IMR-90 (cell line): Measurements from ENCODE around the gene SMPDL3A. TPM values are rescaled to one million over a fixed set of nuclear protein-coding genes. Genes with fewer than 3 reads are reported as not detected.

Experiments
- ATAC-seq: fragments of 200-7000 bp; cut with Tn5 transposase; 2 replicates; pipeline ENCODE4 v1.9.1; 2020; ENCODE audit warnings: low read depth, mild to moderate bottlenecking, moderate library complexity
- BruUV-seq: library from RNA; stranded (reverse); fragments of 400-500 nt; replicated peaks from 2 replicates; lab custom pipeline; 2021; lab: Mats Ljungman, UMichigan
- CTCF ChIA-PET: fragments of 300-600 bp; formaldehyde crosslinking; extraction: SDS; loops from one replicate; lab custom pipeline; 2021; ENCODE audit warnings: antibody characterized with exemption; lab: Yijun Ruan, JAX
- POLR2A ChIA-PET: fragments of 300-600 bp; sonication (Branson Sonifier 250); formaldehyde crosslinking; loops from one replicate; lab custom pipeline; 2022; ENCODE audit warnings: antibody characterized with exemption; ENCODE audit not compliant: unreplicated experiment; lab: Charles Lee
- DNase-seq: peaks from one replicate; pipeline ENCODE4 v3.0.0; 2013
- H2AFZ ChIP-seq: replicated peaks from 2 replicates; pipeline ENCODE3; 2013; ENCODE audit warnings: low read length, mild to moderate bottlenecking; ENCODE audit not compliant: poor library complexity
- H2AK5ac ChIP-seq: 2 replicates; pipeline ENCODE4 v1.6.1; 2013; ENCODE audit warnings: low read depth, low read length, inconsistent platforms
- H2AK9ac ChIP-seq: replicated peaks from 2 replicates; pipeline ENCODE3; 2013; ENCODE audit warnings: mild to moderate bottlenecking, low read depth, low read length, moderate library complexity; ENCODE audit not compliant: poor library complexity
- H2BK120ac ChIP-seq: 2 replicates; pipeline ENCODE4 v1.6.1; 2013; ENCODE audit warnings: low read depth, low read length, inconsistent platforms
- H2BK15ac ChIP-seq: 3 replicates; pipeline ENCODE4 v1.6.1; 2013; ENCODE audit warnings: low read depth, low read length, inconsistent platforms
- H2BK20ac ChIP-seq: 2 replicates; pipeline ENCODE4 v1.6.1; 2013; ENCODE audit warnings: low read depth, mild to moderate bottlenecking, inconsistent platforms, low read length, moderate library complexity
- H2BK5ac ChIP-seq: 2 replicates; pipeline ENCODE4 v1.6.1; 2013; ENCODE audit warnings: mild to moderate bottlenecking, low read depth, low read length, inconsistent platforms; ENCODE audit not compliant: poor library complexity, severe bottlenecking
- H3K14ac ChIP-seq: replicated peaks from 2 replicates; pipeline ENCODE4 v1.6.1; 2013; ENCODE audit warnings: low read depth, low read length, inconsistent platforms
- H3K18ac ChIP-seq: 2 replicates; pipeline ENCODE4 v1.6.1; 2013; ENCODE audit warnings: low read depth, low read length, control low read depth
- H3K23ac ChIP-seq: 2 replicates; pipeline ENCODE4 v1.6.1; 2013; ENCODE audit warnings: low read depth, low read length, inconsistent platforms
- H3K27ac ChIP-seq: 2 replicates; pipeline ENCODE4 v1.5.1; 2013; ENCODE audit warnings: mild to moderate bottlenecking, control low read depth, low read length; ENCODE audit not compliant: insufficient read depth
- H3K27me3 ChIP-seq: 2 replicates; pipeline ENCODE4 v1.6.1; 2013; ENCODE audit warnings: low read length; ENCODE audit not compliant: control insufficient read depth, insufficient read depth
- H3K36me3 ChIP-seq: 2 replicates; pipeline ENCODE4 v1.6.1; 2013; ENCODE audit warnings: low read length, mixed read lengths; ENCODE audit not compliant: control insufficient read depth, insufficient read depth
- H3K4ac ChIP-seq: 2 replicates; pipeline ENCODE4 v1.6.1; 2013; ENCODE audit warnings: low read depth, low read length, inconsistent platforms
- H3K4me1 ChIP-seq: 2 replicates; pipeline ENCODE4 v1.6.1; 2013; ENCODE audit warnings: low read length, mixed read lengths; ENCODE audit not compliant: control insufficient read depth, insufficient read depth
- H3K4me2 ChIP-seq: 2 replicates; pipeline ENCODE4 v1.6.1; 2013; ENCODE audit warnings: low read depth, mild to moderate bottlenecking, control low read depth, low read length, moderate library complexity
- H3K4me3 ChIP-seq: 2 replicates; pipeline ENCODE4 v1.5.1; 2013; ENCODE audit warnings: low read depth, mild to moderate bottlenecking, control low read depth, low read length, moderate library complexity; ENCODE audit not compliant: insufficient read depth
- H3K56ac ChIP-seq: 2 replicates; pipeline ENCODE4 v1.6.1; 2013; ENCODE audit warnings: low read length, inconsistent platforms; ENCODE audit not compliant: insufficient read depth; ENCODE audit errors: extremely low read depth
- H3K79me1 ChIP-seq, 2 experiments: 2 replicates each; pipeline ENCODE4 v1.6.1; 2013; ENCODE audit warnings: low read length in 2 of 2, inconsistent platforms in 1 of 2, low read depth in 1 of 2
- H3K9ac ChIP-seq: 2 replicates; pipeline ENCODE4 v1.6.1; 2013; ENCODE audit warnings: low read depth, low read length, control low read depth
- H3K9me1 ChIP-seq: 2 replicates; pipeline ENCODE4 v1.6.1; 2013; ENCODE audit warnings: low read length, inconsistent platforms; ENCODE audit not compliant: insufficient read depth
- H3K9me3 ChIP-seq: 2 replicates; pipeline ENCODE4 v1.6.1; 2013; ENCODE audit warnings: low read length; ENCODE audit not compliant: control insufficient read depth, insufficient read depth
- H4K20me1 ChIP-seq: 2 replicates; pipeline ENCODE4 v1.6.1; 2013; ENCODE audit warnings: low read length, inconsistent platforms; ENCODE audit not compliant: insufficient read depth
- H4K5ac ChIP-seq: 2 replicates; pipeline ENCODE4 v1.6.1; 2013; ENCODE audit warnings: mild to moderate bottlenecking, low read depth, low read length, control low read depth
- H4K8ac ChIP-seq, 2 experiments: 2 replicates each; pipeline ENCODE4 v1.6.1; 2013; ENCODE audit warnings: low read depth in 2 of 2, low read length in 2 of 2, control low read depth in 1 of 2, inconsistent platforms in 1 of 2
- H4K91ac ChIP-seq: 2 replicates; pipeline ENCODE4 v1.6.1; 2013; ENCODE audit warnings: low read depth, low read length, inconsistent platforms; ENCODE audit not compliant: insufficient read depth
- MXI1 ChIP-seq: IDR thresholded peaks from 2 replicates; pipeline ENCODE4 v1.6.1; 2012; ENCODE audit warnings: low read depth, mild to moderate bottlenecking, low read length, moderate library complexity, borderline replicate concordance
- RAD21 ChIP-seq: IDR thresholded peaks from 2 replicates; pipeline ENCODE4 v1.6.1; 2012; ENCODE audit warnings: low read length, improper control_type of control experiment
- WGBS, 2 experiments: methylation state at CpG; one replicate each; pipeline versions ENCODE4 v1.1.5 to v1.1.7; 2013; ENCODE audit warnings: missing lambda C conversion rate in 2 of 2; ENCODE audit not compliant: insufficient read length in 1 of 2; ENCODE audit errors: extremely low coverage in 2 of 2; 5-methylcytosine and 5-hydroxymethylcytosine counted together
- dilution Hi-C: fragments of 300-500 bp; cut with HindIII; formaldehyde crosslinking; loops from one replicate; pipeline ENCODE4 v1.14.3; 2018; ENCODE audit warnings: low sequenced_read_pairs; ENCODE audit not compliant: unreplicated experiment
- in situ Hi-C: fragments of 300-500 bp; cut with MboI; formaldehyde crosslinking; loops from 3 replicates; pipeline ENCODE4 v1.14.3; 2019; ENCODE audit warnings: low sequenced_read_pairs, inconsistent platforms, mixed read lengths
- intact Hi-C: fragments of 100-400 bp; cut with micrococcal nuclease; formaldehyde crosslinking; loops from 2 replicates; pipeline ENCODE4 v1.10.0; 2022
- polyA plus RNA-seq, 3 experiments: library from polyadenylated mRNA; depleted of rRNA; stranded (reverse); fragments of >200 nt; gene quantifications; 2 replicates each; pipeline ENCODE4 v1.2.3, GENCODE V29; 2012; ENCODE audit warnings: low replicate concordance in 1 of 3
- total RNA-seq: library from RNA; depleted of rRNA; stranded (reverse); fragments of >200 nt; gene quantifications from 2 replicates; pipeline ENCODE4 v1.2.3, GENCODE V29; 2012
- TF ChIP-seq, protein P1 (sequence below): fragments of 150-350 bp; IDR thresholded peaks from 2 replicates; pipeline ENCODE4 v1.6.1; 2017; ENCODE audit warnings: mild to moderate bottlenecking, antibody characterized with exemption, low read length, low read depth

The SMPDL3A gene
- total and polyA plus RNA-seq, 2 of the 4 experiments (the other 2 are of a cell fraction) = 9.9 to 14.2 TPM

DNA sequence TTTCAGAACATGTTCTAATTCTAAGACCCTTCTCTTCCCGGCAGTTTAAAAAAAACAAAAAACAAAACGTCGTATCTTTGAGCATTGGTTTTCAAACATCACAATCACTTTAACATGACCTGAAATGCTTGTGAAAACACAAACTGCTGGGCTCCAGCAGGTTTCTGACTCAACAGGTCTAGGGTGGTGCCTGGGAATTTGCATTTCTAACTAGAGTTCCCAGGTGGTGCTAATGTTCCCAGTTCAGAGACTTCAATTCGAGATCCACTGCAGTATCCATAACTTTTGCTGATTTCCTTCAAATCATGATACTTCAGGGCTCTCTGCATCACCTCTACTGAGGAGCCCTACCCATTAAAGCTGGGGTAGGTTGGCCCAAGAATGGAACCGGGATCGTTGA, 850 bp upstream of the SMPDL3A start:
- dilution Hi-C loops = no loop called here
- Histone ChIP-seq H2BK5ac (peak overlapping the region; percentile 90), H2BK20ac (0 out of 2 replicates have a peak overlapping the region, but pooled peaks have one; percentile 35), H3K4me2 (peak overlapping the region; percentile 2; the same call in 1 of the 2 replicates), H3K79me1 (peaks cover 4 to 27% of the 10 kb centered on the region in 2 experiments; a peak in 2 of 4 replicates), H3K4me1 (peaks cover 9% of the 10 kb centered on the region), H3K27me3 (no peaks in the 10 kb centered on the region), H4K91ac (no peak overlapping the region), H4K20me1 (no peaks in the 10 kb centered on the region), H4K8ac (no peak overlapping the region; a peak in 1 of 4 replicates), H3K9me1 (no peaks in the 10 kb centered on the region), H2AK5ac (no peak overlapping the region), H3K56ac (no peak overlapping the region), H4K5ac (peak overlapping the region; percentile 69), H3K27ac (peak overlapping the region; percentile 98; the same call in 1 of the 2 replicates), H3K4ac (peak overlapping the region; percentile 29; the same call in 1 of the 2 replicates), H2AK9ac (no peak overlapping the region), H3K18ac (peak overlapping the region; percentile 16), H3K14ac (peak overlapping the region; percentile 78), H2BK15ac (no peak overlapping the region), H2AFZ (no peak overlapping the region), H3K4me3 (no peak overlapping the region), H3K9ac (peak overlapping the region; percentile 55; the same call in 1 of the 2 replicates), H2BK120ac (0 out of 2 replicates have a peak overlapping the region, but pooled peaks have one; percentile 80), H3K36me3 (peaks cover 1% of the 10 kb centered on the region; the same call in 1 of the 2 replicates), H3K9me3 (no peaks in the 10 kb centered on the region), H3K23ac (peak overlapping the region; percentile 5; the same call in 1 of the 2 replicates)
- DNase-seq = no peak
- ChIA-PET CTCF (interaction anchor here (0.8 to 1.3 kb wide), 2 partner anchors 12 to 51 kb away, joined by 4 to 8 read pairs; no protein-coding TSS in a partner anchor), POLR2A (no interaction called here)
- no CpG with 5 or more reads among the region's 6 CpGs for WGBS, 2 experiments
- TF ChIP-seq, protein P1, sequence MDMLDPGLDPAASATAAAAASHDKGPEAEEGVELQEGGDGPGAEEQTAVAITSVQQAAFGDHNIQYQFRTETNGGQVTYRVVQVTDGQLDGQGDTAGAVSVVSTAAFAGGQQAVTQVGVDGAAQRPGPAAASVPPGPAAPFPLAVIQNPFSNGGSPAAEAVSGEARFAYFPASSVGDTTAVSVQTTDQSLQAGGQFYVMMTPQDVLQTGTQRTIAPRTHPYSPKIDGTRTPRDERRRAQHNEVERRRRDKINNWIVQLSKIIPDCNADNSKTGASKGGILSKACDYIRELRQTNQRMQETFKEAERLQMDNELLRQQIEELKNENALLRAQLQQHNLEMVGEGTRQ = no peak
- TF ChIP-seq RAD21 (no peak), MXI1 (no peak)
- BruUV-seq = no TSS peak
- in situ Hi-C loops = no loop called here
- intact Hi-C loops = loop anchor here (2.0 to 5.0 kb wide), 2 partner anchors 15 to 36 kb away; no protein-coding TSS in a partner anchor
- ATAC-seq = no peak
